Measurements from ENCODE around the gene DCDC2C.

Gene DCDC2C

DNA sequence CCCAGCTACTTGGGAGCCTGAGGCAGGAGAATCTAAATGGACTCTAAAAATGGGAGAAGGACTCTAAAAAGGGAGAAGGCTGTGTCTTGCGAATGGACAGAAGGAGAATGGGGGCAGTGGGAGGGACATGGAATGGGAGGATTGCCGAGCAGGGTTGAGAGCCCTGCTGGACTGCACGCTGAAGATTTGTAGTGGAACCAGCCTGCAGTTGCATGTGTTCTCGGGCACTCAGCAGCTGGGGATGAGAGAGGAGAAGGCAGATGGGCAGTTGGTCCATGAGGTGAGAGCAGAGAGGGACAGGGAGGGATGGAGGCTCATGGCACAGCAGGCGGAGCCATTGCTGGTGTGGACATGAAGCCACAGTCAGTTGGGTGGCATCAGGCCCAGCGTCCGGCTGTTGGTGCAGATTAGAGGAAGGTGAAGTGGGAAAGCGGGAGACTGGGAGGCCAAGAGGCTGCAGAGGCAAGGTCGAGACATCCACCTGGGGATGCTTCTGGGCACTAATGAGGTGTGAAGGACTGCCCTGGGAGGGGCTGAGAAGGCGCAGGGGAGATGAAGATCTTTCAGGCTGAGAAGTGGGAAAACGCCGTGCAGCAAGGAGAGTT lies 40.7 kb downstream of the DCDC2C start:
- no peak for DNase-seq (ENCODE audit: low read depth in 2 of 2)

DNA sequence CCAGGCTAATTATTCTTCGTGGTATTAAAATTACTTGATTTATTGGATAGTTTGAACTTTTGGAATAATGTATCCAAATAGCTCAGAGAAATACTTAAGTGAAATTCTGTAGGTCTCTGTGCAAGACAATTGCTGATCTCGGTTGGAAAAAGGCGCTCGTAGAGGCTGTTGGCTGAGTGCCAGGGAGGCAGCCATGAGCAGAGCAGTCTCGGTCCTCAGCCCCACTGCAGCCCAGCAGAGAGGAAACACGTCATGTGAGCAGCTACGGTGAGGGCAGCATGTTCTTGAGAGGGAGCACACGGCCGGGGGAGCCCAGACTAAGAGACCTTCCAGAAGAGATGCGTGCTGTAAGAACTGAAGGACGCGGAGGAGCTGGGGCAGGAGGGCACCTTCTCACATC lies 42.5 kb downstream of the DCDC2C start:
- no peak for DNase-seq (ENCODE audit: low read depth in 2 of 2)

GRCh38 chr2:3747032-3747654 lies 43.8 kb downstream of the DCDC2C start:
- no peak for DNase-seq (ENCODE audit: low read depth in 2 of 2)

DNA sequence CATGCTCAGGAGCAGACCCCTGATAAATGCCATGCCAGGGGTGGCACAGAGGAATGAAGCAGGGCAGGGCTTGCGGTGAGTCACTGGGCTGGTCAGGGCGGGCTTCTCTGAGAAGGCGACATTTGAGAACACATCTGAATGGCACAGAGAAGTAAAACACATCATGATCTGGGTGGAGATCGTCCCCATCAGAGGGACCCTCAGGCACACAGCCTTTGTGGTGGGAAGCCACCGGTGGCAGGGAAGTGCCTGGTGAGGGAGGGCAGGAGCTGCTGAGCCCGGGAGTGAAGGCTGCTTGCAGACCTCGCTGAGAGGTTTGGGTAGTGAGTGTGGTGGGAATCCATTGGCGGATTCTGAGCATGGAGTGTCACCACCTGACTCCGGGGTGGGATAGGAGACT lies 44.5 kb downstream of the DCDC2C start:
- DNase-seq (ENCODE audit: low read depth in 2 of 2): no peak

DNA sequence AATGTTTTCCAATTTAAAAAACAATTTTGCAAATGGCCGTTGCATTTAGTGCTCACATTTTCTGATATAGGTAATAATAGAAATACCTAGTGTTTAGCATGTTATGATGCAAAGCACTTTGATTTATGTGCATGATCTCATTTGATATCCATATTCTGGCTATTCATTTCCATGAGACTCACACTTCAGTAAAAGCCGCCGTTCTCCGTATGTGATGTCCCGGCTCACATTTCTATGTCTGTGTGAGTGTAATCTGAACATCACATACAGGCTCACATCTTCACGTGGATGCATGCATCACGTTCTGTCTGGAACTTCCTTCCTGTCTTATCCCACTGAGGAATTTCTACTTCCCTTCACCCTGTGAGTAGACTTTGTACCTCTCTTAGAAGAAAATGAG lies 45.8 kb downstream of the DCDC2C start:
- DNase-seq (ENCODE audit: low read depth in 2 of 2): no peak

- DNase-seq (ENCODE audit: low read depth in 2 of 2): no peak
Observed at GRCh38 chr2:3751251-3751650, 47.9 kb downstream of the DCDC2C start.

DNA sequence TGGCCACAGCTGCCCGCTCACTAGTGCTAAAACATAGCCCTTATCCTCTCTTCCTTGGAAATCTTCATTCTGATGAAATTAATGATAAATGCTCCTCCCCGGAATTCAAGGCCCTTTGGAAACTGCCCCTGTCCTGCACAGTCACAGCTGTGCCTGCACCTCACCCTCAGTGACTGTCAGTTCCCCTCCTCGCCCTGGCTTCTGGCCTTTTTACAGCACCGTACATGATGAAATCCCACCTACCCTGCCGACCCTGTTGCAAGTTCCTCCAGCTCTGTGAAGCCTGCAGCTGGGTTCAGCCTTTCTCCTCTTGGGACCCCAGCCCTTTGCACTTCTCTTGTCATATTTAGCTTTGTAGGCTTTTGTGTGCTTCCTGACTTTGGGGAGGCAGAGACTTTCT lies 48.4 kb downstream of the DCDC2C start:
- DNase-seq (ENCODE audit: low read depth in 2 of 2): no peak

DNA sequence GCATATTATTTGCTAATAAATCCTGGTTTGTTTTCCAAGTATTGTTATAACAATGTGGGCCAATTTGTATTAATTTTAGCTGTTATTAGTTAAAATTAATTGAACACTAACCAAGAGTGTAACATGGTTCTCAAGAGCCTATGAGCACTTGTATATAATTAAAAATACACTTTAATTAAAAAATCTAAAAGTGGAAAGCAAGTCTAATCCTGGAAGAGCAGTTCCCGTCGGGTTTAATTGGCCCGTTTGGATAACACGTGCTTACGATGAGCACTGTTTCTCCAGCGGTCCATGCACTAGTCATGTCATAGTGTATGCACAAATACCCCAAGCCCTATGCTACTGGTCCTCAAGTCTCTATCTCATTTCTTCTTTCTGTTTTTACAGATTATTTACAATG lies 49.0 kb downstream of the DCDC2C start:
- no peak for DNase-seq (ENCODE audit: low read depth in 2 of 2)

GRCh38 chr2:3753561-3753960 lies 50.2 kb downstream of the DCDC2C start:
- no peak for DNase-seq (ENCODE audit: low read depth in 2 of 2)

DNA sequence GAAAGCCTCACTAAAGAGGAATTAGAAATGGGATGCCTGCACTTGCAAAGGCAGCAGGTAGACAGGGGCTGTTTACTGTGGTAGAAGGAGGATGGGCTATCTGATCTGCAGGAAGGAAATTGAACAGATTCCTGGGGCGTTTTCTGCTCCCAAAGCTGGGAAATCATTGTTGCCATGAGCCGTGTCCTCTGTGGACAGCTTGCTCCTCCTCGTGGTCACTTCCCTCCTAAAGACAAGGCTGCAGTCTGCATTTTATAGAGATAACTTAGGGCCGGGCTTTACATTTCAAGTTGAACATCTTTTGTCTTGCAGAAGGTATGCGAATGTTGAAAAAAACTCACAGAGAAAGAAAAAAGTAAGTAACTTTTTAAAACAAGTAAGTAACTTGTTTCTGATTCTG lies 50.9 kb downstream of the DCDC2C start:
- DNase-seq (ENCODE audit: low read depth in 2 of 2): no peak

- no peak for DNase-seq (ENCODE audit: low read depth in 2 of 2)
Observed at GRCh38 chr2:3754795-3755194, 51.4 kb downstream of the DCDC2C start.

GRCh38 chr2:3755277-3755676 lies 51.9 kb downstream of the DCDC2C start:
- DNase-seq (ENCODE audit: low read depth in 2 of 2): no peak

DNA sequence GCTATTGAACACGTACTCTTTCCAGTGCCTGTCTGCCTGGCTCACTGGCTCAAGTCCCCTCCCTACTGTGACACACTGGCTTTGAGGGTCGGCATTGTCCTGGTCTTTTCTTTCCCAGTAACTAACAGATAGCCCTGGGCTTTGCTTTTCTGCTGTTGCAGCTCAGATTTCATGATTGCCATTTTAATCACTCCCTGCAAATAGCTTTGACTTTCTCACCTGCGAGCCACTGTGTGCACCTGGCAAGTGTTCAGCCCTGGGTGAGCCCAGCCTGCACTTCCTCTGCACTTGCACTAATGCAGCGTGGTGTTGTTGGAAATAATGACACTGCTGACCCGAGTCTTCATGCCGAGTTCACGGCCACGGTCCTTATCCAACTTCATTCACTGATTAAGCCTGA lies 52.9 kb downstream of the DCDC2C start:
- DNase-seq (ENCODE audit: low read depth in 2 of 2): no peak

GRCh38 chr2:3758906-3759305 lies 55.5 kb downstream of the DCDC2C start:
- DNase-seq (ENCODE audit: low read depth in 2 of 2): no peak

GRCh38 chr2:3759331-3759730 lies 56.0 kb downstream of the DCDC2C start:
- no peak for DNase-seq (ENCODE audit: low read depth in 2 of 2)

GRCh38 chr2:3759761-3760160 lies 56.4 kb downstream of the DCDC2C start:
- no peak for DNase-seq (ENCODE audit: low read depth in 2 of 2)

GRCh38 chr2:3761272-3761671 lies 57.9 kb downstream of the DCDC2C start:
- DNase-seq (ENCODE audit: low read depth in 2 of 2): no peak

GRCh38 chr2:3762771-3763447 lies 59.5 kb downstream of the DCDC2C start:
- DNase-seq (ENCODE audit: low read depth in 2 of 2): no peak

- no peak for DNase-seq (ENCODE audit: low read depth in 2 of 2)
Observed at GRCh38 chr2:3766824-3767223, 63.4 kb downstream of the DCDC2C start.

DNA sequence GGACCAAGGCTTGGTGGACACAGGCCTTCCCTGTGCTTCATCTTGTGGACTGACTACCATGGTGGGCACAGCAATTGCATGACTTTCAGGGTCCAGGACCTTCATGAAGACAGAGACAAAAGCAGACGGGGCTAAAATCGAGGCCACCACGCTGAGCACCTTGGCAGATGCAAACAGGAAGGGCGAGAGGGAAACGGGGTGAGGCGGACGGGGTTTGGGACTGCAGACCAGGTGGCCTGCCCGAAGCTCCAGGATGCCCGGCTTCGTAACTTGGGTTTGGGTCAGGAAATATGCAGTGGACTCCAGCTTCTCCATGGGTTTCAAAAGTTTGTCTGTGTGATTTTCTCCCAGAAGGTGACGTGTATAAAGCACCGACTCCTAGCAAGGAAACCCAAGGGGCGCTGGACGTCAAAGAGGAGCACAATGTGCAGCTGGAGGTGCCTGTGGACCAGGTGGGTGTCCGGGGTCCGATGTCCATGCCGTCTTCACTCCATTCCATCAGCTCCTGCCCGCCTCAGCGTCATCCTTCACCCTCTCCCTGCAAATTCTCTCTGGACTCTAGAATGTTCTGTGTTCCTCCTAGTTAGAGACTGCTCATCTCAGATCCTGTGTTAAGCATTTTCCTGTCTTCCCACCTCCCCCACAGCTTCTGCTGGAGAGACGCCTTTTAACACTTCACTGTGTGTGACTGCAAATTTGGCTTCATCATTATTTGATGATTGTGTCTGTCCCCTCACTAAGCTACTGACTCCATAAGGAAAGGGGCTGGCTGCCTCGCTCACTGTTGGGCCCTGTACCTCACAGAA lies 65.8 kb downstream of the DCDC2C start:
- no peak for DNase-seq (ENCODE audit: low read depth in 2 of 2)

GRCh38 chr2:3769766-3770165 lies 66.4 kb downstream of the DCDC2C start:
- no peak for DNase-seq (ENCODE audit: low read depth in 2 of 2)

- no peak for DNase-seq (ENCODE audit: low read depth in 2 of 2)
Observed at GRCh38 chr2:3770724-3771415, 67.5 kb downstream of the DCDC2C start.

All from stimulated activated CD8-positive, alpha-beta memory T cell treated with anti-CD3 and anti-CD28 coated beads, Interleukin-15, amount 100 ng/mL, for 48 hours (primary cell).